Stimulated activated CD8-positive, alpha-beta memory T cell treated with anti-CD3 and anti-CD28 coated beads, Interleukin-7, amount 100 ng/mL, for 4 hours (primary cell): ENCODE results near the gene FAM170B.

Experiments used
- DNase-seq, 2 donors: peaks; one replicate each; pipeline ENCODE4 v3.0.0-alpha.2; 2020; ENCODE audit warnings: low read depth in 2 of 2

The FAM170B gene

GRCh38 chr10:49133706-49134248, at the start of gene FAM170B:
FAM170B (minus strand) TSS chr10:49134021; CDS start chr10:49133918, 103 bp downstream.
- no peak for DNase-seq

- no peak for DNase-seq
Measured at GRCh38 chr10:49182776-49183175, 49.0 kb upstream of the FAM170B start.

GRCh38 chr10:49180444-49180860, 46.6 kb upstream of the FAM170B start:
- no peak for DNase-seq

GRCh38 chr10:49179699-49180443, 46.0 kb upstream of the FAM170B start:
- DNase-seq: no peak

GRCh38 chr10:49178489-49179471, 45.0 kb upstream of the FAM170B start:
- no peak for DNase-seq

DNA sequence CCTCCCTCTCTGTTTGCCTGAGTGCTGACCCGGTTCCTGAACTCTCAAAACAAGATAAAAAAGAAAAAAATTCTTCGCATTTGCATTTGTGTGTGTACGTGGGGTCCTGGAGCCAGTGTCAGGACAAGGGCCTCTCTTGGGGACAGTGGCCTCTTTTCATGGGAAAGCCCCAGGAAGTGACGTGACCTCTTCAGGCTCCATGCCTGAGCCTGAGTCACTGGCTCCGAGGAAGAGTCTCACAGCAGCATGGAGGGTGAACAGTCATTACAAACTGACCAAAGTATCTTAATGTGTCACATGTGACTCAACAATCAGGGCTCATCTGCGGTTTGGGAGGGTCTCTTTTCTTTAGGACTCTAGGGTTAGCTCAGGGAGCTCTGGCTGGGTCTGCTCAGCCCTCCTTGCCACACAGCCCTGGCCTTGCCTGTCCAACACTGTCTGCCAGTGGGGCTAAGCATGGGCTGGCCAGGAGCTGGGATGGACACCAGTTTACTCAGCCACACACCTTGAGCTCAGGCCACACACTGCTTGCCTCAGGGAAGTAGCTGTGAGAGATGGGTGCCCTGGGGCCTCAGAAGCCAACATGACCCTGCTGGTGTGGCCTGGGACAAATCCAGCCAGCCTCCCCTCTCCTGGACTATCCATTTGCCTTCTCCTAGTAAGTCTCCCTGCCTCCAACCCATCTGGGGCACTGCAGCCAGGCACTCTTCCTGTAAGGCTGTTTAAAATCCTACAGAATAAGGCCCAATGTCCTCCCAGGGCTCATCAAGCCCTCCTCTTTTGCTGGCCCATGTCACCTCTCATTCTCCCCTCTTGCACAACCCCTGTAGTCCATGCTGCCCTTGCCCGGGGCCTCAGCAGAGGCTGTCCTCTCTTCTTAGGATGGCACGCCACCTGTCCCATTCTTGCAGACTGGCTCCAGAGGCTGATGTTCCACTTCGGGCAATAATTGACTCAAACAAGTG, 43.9 kb upstream of the FAM170B start:
- DNase-seq: peak; percentile 35 to 49

DNA sequence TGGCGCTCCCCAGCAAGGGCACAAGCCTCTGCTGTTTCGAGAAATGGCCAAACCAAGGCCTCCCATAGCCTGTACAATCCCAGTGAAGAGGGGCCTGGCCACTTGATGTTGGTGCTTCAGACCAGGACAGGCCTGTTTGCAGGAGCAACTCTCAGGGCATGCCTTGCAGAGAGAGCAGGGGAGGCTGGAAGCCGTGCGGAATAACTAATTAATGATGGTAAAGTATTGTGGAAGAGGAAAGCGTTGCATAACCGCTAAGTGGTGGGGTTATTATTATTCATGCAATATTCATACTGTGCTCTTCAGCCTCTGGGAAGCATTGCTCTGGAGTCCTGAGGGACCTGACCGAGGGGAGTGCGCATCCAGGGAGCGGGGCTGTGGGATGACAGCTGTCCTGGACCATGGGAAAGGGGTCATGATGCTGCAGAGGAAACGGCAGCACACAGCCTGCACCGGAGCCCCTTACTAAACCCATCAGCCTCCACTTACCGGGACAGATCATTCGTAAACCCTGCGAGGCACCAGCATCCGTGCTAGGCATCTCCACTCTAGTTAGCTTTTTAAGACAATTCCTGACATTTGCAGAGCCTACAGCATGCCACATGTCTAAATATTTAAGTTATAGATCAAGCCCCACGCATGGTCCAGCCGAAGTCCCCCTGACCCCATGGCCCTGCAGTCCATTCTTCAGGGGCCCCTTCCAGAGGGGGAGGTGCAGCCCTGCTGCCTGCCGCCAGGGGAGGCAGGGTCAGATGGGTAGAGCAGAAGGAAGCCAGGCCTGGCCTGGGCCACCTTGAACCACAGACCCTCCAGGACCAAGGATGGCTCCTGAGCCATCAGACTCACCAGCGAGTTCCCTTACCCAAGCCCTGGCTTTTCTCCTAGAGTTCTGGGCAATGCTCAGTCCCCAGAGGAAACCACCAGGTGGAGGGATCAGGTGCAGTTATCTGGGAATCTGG, 42.8 kb upstream of the FAM170B start:
- no peak for DNase-seq

DNA sequence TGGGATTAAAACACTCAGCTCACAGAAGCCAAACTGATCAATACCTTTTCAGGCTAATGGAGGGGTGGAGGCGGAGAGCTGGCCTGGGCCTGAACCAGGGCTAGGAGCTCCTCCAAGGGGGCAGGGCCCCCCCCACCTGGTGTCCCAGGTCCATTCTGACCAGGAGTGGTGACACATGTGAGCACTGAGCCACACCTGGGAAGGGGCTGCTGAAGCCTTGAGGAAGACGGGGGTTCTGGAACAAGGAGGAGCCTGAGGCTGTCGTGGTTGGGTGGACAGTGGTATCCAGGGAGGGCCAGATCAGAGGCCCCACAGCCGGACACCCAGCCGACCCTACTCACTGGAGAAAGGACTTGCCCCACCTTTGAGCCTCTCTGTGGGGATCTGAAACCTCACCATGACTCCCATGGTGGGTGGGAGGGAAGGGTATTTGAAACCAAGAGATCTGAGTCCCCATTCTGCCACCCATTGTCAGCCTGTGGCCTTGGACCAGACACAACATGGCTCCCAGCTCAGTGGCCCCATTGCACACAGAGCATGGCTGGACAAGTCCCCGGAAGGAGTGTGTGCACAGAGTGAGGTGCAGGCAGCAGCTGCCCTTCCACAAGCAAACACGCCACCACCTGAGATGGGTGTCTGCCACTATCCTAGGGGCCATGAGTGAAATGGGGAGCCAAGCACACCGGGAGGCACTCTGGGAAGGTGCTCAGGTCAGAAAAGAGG, 41.9 kb upstream of the FAM170B start:
- DNase-seq: no peak

DNA sequence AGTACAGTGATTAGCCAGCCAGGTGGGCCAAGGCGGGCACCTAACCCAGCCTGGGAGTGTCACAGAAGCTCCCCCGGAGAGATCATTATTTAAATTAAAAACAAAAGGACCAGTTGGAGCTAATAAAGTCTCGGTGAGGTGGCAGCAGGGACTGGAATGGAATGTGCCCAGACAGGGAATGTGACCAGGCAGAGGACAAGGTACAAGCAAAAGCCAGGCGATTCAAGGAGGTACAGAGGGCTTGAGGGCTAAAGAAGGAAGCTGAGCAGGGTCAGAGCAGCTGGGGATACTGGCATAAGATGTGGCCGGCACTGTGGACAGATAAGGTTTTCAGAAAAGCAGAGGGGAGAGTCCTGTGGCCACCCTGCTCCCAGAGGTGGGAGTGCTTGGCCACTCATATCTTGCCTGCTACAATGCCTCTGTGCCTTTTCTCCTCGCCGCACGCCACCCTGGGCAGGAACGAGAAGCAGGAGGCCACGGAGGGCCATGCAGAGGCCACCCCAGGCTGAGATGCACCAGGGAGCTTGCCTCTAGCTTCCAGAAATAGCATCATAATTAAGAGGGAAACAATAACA, 41.2 kb upstream of the FAM170B start:
- DNase-seq: no peak

GRCh38 chr10:49174261-49174925, 40.6 kb upstream of the FAM170B start:
- no peak for DNase-seq

DNA sequence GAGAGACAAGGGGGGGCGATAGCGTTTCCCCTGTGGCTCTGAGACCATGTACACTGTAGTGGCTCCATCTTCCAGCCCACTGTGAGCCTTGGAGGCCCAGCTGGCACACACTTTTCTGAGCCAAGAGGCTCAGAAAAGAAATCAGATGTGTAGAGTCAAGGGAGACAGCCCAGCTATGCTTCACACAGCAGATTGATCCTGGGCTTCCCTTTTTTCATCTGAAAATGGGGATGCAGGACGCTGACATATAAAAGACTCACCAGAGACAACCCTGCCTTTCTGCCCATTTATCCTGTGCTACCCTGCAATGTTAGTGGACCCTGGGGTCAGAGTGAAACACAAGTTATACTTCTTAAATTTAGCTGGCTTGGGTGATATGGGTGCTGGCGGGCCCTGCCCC, 40.0 kb upstream of the FAM170B start:
- DNase-seq: no peak

DNA sequence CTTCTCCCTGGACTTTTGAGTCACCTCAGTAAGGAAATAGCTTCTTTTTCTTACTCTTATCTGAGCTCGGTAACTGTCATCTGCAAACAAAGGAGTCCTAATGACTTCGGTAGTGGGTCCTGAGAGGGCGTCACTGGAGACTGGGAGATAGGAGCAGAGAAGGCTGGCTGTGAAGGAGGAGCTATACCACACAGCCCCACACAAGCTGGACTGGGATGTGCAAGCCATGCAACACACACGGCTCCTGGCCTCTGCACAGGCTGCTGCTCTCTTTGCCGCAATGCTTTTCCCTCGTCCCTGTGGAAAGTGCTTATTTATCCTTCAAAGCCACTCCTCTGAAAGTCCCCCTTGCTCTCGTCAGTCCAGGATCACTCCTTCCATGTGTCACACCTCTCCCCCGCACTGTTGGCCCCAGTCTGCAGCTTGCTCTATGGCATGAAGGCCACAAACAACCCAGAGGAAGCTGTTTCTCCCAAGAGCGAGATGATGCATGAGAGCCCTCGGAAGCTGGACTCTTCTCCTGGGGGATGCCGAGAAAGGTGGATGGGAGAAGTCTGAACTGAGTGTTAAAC, 39.5 kb upstream of the FAM170B start:
- no peak for DNase-seq

- no peak for DNase-seq
Measured at GRCh38 chr10:49172777-49173132, 38.9 kb upstream of the FAM170B start.

GRCh38 chr10:49172061-49172776, 38.4 kb upstream of the FAM170B start:
- DNase-seq: no peak

DNA sequence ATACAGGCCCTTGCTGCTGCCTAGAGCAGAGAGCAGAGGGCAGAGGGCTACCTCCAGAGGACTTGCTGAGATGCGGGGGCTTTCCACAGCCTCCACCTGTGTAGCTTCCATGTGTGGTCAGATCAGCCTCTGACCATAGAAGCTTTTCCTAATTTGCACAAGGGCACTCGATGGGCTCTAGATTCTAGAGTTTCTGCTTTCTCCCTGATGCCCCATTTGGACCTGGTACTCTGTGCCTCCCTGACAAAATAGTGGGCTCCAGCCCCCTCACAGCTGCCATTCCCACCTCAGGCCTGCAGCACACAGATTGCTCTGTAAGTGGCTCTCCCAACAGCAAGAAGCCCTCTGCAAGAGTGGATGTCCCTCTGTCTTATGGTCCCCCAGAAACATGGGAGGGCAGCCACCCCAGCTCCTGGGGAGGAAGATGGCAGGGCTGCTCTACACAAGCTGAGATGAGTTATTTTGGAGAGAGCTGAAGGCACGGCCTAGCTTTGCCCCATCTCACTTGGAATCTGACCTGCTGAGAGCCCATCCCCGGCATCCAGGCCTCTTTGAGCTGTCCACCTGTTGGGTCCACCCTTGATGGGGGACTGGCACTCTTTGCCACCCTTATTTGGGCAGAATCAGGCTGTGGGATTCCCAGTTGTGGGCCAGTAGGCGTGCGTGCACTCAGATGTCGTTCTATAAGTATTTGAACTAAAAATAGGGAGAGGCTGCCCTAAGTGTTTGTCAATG, 37.7 kb upstream of the FAM170B start:
- DNase-seq: no peak

DNA sequence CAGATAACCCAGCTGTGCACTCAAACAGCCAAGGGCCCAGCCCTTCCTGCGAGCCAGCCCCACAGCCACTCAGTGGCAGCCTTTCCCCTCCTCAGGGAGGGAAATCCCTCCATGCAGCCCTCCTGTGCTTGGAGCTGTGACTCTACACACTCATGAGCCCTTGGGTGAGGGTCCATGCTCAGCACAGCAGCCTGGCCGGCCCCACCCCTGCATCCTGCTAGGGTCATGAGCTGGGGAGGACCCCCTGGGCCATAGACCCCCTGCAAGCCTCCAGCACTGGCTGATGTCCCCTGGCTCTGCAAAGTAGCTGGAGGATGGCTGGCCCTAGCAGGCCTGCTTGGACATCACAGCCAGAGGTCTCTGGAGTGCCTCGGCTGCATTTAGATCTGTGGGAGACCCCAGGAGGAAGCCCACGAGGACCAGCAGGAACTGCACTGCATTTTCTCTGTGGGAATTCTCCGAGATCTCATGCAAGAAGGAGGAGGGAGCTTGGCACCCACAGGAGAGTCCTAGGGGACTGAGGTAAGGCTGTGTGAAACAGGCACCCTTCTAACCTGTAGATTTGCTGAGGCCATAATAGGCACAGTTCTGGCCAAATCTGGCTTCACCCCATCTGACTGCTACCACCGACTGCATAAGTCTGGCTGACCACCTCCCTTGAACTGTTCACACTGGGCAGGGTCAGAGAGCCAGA, 37.0 kb upstream of the FAM170B start:
- no peak for DNase-seq
